Glomerular visceral epithelial cell (primary cell): ENCODE measurements around the gene FLNB.

ENCODE experiments used
- DNase-seq: peaks from one replicate; pipeline ENCODE4 v3.0.0-alpha.2; 2016; ENCODE audit errors: extremely low spot score

FLNB gene

GRCh38 chr3:58008141-58009025, at the start of gene FLNB:
Gene FLNB, plus strand, starts transcription at chr3:58008422. Its CDS starts 143 bp downstream, at chr3:58008565.
- DNase-seq: peak; percentile 85

GRCh38 chr3:57958642-57959422, 49.4 kb upstream of the FLNB start:
- peak; percentile 50 for DNase-seq

GRCh38 chr3:57959423-57960173, 48.6 kb upstream of the FLNB start:
- DNase-seq: peak; percentile 59

GRCh38 chr3:57960174-57960505, 48.1 kb upstream of the FLNB start:
- no peak for DNase-seq

GRCh38 chr3:57961177-57961827, 46.9 kb upstream of the FLNB start:
- DNase-seq: no peak

- peak; percentile 44 for DNase-seq
Measured at GRCh38 chr3:57961828-57962447, 46.3 kb upstream of the FLNB start.

- DNase-seq: no peak
Measured at GRCh38 chr3:57962448-57962834, 45.8 kb upstream of the FLNB start.

- no peak for DNase-seq
Measured at GRCh38 chr3:57963811-57964346, 44.3 kb upstream of the FLNB start.

- no peak for DNase-seq
Measured at GRCh38 chr3:57966829-57967228, 41.4 kb upstream of the FLNB start.

- no peak for DNase-seq
Measured at GRCh38 chr3:57967590-57967989, 40.6 kb upstream of the FLNB start.

- no peak for DNase-seq
Measured at GRCh38 chr3:57968501-57968900, 39.7 kb upstream of the FLNB start.

GRCh38 chr3:57971975-57972374, 36.2 kb upstream of the FLNB start:
- DNase-seq: no peak

- peak; percentile 32 for DNase-seq
Measured at GRCh38 chr3:57972531-57973111, 35.6 kb upstream of the FLNB start.

- DNase-seq: no peak
Measured at GRCh38 chr3:57973715-57974477, 34.3 kb upstream of the FLNB start.

GRCh38 chr3:57974796-57975388, 33.3 kb upstream of the FLNB start:
- DNase-seq: peak; percentile 92

GRCh38 chr3:57977818-57978235, 30.4 kb upstream of the FLNB start:
- peak; percentile 51 for DNase-seq

GRCh38 chr3:57978316-57978715, 29.9 kb upstream of the FLNB start:
- no peak for DNase-seq

- DNase-seq: no peak
Measured at GRCh38 chr3:57980416-57980815, 27.8 kb upstream of the FLNB start.

- no peak for DNase-seq
Measured at GRCh38 chr3:57981483-57982087, 26.6 kb upstream of the FLNB start.
